Prostate gland (tissue), 2 donors: ENCODE results near the gene CTNND2. TPM values are rescaled to one million over a fixed set of nuclear protein-coding genes. Genes with fewer than 3 reads are reported as not detected.

Experiments used
- DNase-seq: peaks from one replicate; pipeline ENCODE4 v3.0.0-alpha.2; 2019; ENCODE audit warnings: low spot score
- H3K27ac ChIP-seq, 2 donors: fragments of 200-600 bp; sonication (generic); 2 replicates each; pipeline ENCODE4 v1.5.1; 2017 to 2019
- H3K27me3 ChIP-seq: fragments of 200-600 bp; sonication (generic); replicated peaks from 2 replicates; pipeline ENCODE4 v1.5.1; 2019; ENCODE audit not compliant: insufficient read depth
- H3K36me3 ChIP-seq, 2 donors: fragments of 200-600 bp; sonication (generic); 1 replicate in 1 of 2; 2 replicates in 1 of 2; pipeline versions ENCODE4 v1.5.1 to v1.8.1; 2017 to 2019
- H3K4me1 ChIP-seq: fragments of 200-600 bp; sonication (generic); replicated peaks from 2 replicates; pipeline ENCODE4 v1.5.1; 2019
- H3K4me3 ChIP-seq, 2 donors: fragments of 200-600 bp; sonication (generic); 2 replicates each; pipeline ENCODE4 v1.5.1; 2017 to 2019
- H3K9me3 ChIP-seq: fragments of 200-600 bp; sonication (generic); 2 replicates; pipeline ENCODE4 v1.5.1; 2017
- CTCF ChIP-seq, 4 experiments: fragments of 200-600 bp in 2 of 4; fragments of 450-650 bp in 2 of 4; sonication (generic) in 2 of 4; IDR thresholded peaks; 1 replicate in 3 of 4; 2 replicates in 1 of 4; pipeline ENCODE4 v1.5.1; 2016 to 2019; ENCODE audit warnings: antibody characterized with exemption in 4 of 4, mild to moderate bottlenecking in 2 of 4, moderate library complexity in 2 of 4
- POLR2A ChIP-seq: fragments of 450-650 bp; IDR thresholded peaks from one replicate; pipeline ENCODE4 v1.6.1; 2016; ENCODE audit warnings: antibody characterized with exemption, mild to moderate bottlenecking
- POLR2AphosphoS5 ChIP-seq: sonication (generic); formaldehyde crosslinking; IDR thresholded peaks from one replicate; pipeline ENCODE4 v1.6.1; 2017; ENCODE audit warnings: antibody characterized with exemption
- WGBS: methylation state at CpG from one replicate; pipeline ENCODE4 v1.1.5; 2018; 5-methylcytosine and 5-hydroxymethylcytosine counted together
- intact Hi-C: fragments of 100-400 bp; cut with DNase I; formaldehyde crosslinking; loops from one replicate; pipeline ENCODE4 v1.14.2; 2022
- total RNA-seq, 2 donors: library from RNA; depleted of rRNA; stranded (reverse); fragments of >200 nt; gene quantifications; one replicate each; pipeline ENCODE4 v1.1.0, GENCODE V29; 2016

The CTNND2 gene
- total RNA-seq, 2 donors from 2014 or later, result 5.5 to 11.2 TPM

- H3K36me3 ChIP-seq, result no peaks in the 10 kb centered on the region
- 92% methylated on average over 5 of the region's 5 CpGs for WGBS
- no peaks in the 10 kb centered on the region for H3K4me1 ChIP-seq
- no peak overlapping the region for H3K4me3 ChIP-seq
- no peaks in the 10 kb centered on the region for H3K27me3 ChIP-seq
- TF ChIP-seq CTCF (IDR thresholded peaks at IDR 0.05) (no peak), POLR2A (no peak), POLR2AphosphoS5 (no peak)
- no peaks in the 10 kb centered on the region for H3K9me3 ChIP-seq
- no peak overlapping the region for H3K27ac ChIP-seq
- intact Hi-C loops, result no loop called here
- DNase-seq, result no peak
Measured at GRCh38 chr5:11363631-11364178, 540.5 kb downstream of the CTNND2 start.

- H3K4me3 ChIP-seq, result no peak overlapping the region
- no peaks in the 10 kb centered on the region for H3K4me1 ChIP-seq
- intact Hi-C loops, result no loop called here
Measured at GRCh38 chr5:11361768-11362167, 542.5 kb downstream of the CTNND2 start.

GRCh38 chr5:11357928-11358327 lies 546.3 kb downstream of the CTNND2 start:
- no peak for TF ChIP-seq POLR2A
- TF ChIP-seq POLR2AphosphoS5, result no peak
- no peak for TF ChIP-seq CTCF (IDR thresholded peaks at IDR 0.05)
- 62% methylated on average over 4 of the region's 4 CpGs for WGBS
- no peak for DNase-seq

More at GRCh38 chr5:11361768-11362167, 542.5 kb downstream of the CTNND2 start:
- Histone ChIP-seq H3K27ac (no peak overlapping the region), H3K27me3 (no peaks in the 10 kb centered on the region), H3K36me3 (no peaks in the 10 kb centered on the region), H3K9me3 (no peaks in the 10 kb centered on the region)
- 64% methylated on average over 4 of the region's 4 CpGs for WGBS
- TF ChIP-seq CTCF (IDR thresholded peaks at IDR 0.05), result no peak
- no peak for TF ChIP-seq POLR2AphosphoS5
- no peak for TF ChIP-seq POLR2A
- no peak for DNase-seq

GRCh38 chr5:11355491-11355890 lies 548.8 kb downstream of the CTNND2 start:
- Histone ChIP-seq H3K9me3 (no peaks in the 10 kb centered on the region), H3K36me3 (no peaks in the 10 kb centered on the region), H3K4me3 (no peak overlapping the region), H3K27me3 (no peaks in the 10 kb centered on the region), H3K4me1 (no peaks in the 10 kb centered on the region), H3K27ac (no peak overlapping the region)
- intact Hi-C loops, result no loop called here
- DNase-seq, result no peak
- no peak for TF ChIP-seq POLR2A
- no peak for TF ChIP-seq CTCF (IDR thresholded peaks at IDR 0.05)
- no peak for TF ChIP-seq POLR2AphosphoS5

More at GRCh38 chr5:11357928-11358327, 546.3 kb downstream of the CTNND2 start:
- Histone ChIP-seq H3K4me1 (no peaks in the 10 kb centered on the region), H3K27me3 (no peaks in the 10 kb centered on the region), H3K4me3 (no peak overlapping the region), H3K9me3 (no peaks in the 10 kb centered on the region), H3K36me3 (no peaks in the 10 kb centered on the region), H3K27ac (no peak overlapping the region)
- intact Hi-C loops, result no loop called here

GRCh38 chr5:11346336-11346735 lies 557.9 kb downstream of the CTNND2 start:
- TF ChIP-seq POLR2AphosphoS5 (no peak), POLR2A (no peak), CTCF (IDR thresholded peaks at IDR 0.05) (no peak)
- no peak overlapping the region for H3K27ac ChIP-seq
- WGBS, result 77% methylated on average over 16 of the region's 16 CpGs
- intact Hi-C loops, result no loop called here
- no peak overlapping the region for H3K4me3 ChIP-seq
- H3K4me1 ChIP-seq, result no peaks in the 10 kb centered on the region
- no peaks in the 10 kb centered on the region for H3K36me3 ChIP-seq
- no peaks in the 10 kb centered on the region for H3K27me3 ChIP-seq
- no peak for DNase-seq
- H3K9me3 ChIP-seq, result no peaks in the 10 kb centered on the region
